NCI-H2227 (cell line): ENCODE measurements around the gene WDR12.
"Not testable (repeated sequence)": the region's sequence is repeated elsewhere in the genome, so short reads cannot be mapped to it uniquely, and the experiment has no call there.

Source experiments
- DNase-seq: peaks from one replicate; lab custom pipeline; 2025; ENCODE audit not compliant: unreplicated experiment; lab: John Stamatoyannopoulos, UW

The WDR12 gene

DNA sequence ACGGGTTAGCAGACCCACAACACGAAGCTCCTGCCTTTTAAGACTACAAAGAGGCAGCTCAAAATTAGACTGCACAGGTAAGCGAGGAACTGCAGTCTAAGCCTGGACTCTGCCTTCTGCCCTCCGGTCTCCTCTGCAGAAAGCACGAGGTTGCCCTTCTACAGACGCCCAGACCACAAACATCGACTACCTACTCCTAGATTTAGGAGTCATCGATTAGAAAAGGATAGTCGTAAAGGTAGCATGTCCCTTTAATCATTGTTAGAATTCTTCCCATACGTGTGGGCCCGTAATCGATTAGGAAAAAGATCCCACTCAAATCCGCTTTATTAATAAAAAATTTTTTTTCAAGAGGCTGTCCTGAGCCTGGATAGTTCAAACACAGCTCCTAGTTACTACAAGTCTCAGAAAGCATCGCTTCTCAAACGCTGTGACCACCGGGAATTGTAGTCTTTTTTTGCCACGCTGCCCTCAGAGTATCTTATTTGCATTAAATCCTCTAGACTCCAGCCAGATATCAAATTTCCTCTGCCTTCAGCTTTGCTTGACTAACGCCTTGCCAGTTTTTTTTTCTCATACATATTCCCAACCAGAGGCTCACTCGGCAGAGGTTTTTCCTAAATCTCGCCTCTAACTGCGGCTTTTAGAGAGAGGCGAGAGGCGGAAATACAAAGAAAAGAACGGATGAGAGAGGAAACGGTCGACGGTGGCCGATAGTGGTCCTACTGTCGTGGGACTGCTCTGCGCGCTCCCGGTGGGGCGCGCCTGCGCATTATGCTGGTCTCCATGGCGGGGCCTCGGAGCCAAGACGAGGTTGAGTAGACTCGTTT, at the start of gene WDR12, which contains the start of gene CARF:
TSS of gene WDR12 (minus strand) at position 162 of the 830 bp plus-strand sequence. CDS start 197 bp downstream, outside the sequence.
TSS of gene CARF (plus strand) at position 764 of the 830 bp plus-strand sequence. CDS start 29,628 bp downstream, outside the sequence.
- DNase-seq: peak; percentile 98

GRCh38 chr2:202960524-202960923, 49.1 kb upstream of the WDR12 start:
- DNase-seq: no peak

DNA sequence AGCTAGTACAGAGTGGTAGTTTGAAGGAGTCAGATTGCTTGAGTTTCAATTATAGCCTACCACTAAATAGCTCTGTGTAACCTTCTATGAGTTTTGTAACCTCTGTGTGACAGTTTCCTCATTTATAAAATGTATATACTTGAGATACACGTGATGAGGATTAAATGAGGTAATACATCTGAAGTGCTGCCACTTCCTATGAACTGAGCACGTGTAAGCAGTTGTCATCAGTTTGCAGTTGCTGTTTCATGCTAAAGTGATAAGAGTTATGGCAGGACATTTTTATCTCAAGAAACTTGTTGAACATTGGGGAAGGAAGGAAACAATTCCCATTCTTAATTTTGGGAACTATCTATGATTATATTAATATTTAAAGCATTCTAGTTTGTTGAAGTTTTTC, 39.1 kb upstream of the WDR12 start:
- no peak for DNase-seq

DNA sequence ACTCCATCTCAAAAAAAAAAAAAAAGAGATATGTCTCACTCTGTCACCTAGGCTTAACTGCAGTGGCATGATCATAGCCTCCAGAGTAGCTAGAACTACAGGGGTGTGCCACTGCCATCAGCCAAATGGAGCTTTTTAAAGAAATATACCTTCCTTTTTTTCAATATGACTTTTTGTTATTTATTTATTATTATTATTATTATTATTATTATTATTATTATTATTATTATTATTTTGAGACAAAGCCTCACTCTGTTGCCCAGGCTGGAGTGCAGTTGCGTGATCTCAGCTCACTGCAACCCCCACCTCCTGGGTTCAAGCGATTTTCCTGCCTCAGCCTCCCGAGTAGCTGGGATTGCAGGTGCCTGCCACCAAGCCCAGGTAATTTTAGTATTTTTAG, 37.9 kb upstream of the WDR12 start:
- DNase-seq: not testable (repeated sequence)

- DNase-seq: no peak
These were observed 34.0 kb upstream of the WDR12 start for GRCh38 chr2:202945497-202945896.

DNA sequence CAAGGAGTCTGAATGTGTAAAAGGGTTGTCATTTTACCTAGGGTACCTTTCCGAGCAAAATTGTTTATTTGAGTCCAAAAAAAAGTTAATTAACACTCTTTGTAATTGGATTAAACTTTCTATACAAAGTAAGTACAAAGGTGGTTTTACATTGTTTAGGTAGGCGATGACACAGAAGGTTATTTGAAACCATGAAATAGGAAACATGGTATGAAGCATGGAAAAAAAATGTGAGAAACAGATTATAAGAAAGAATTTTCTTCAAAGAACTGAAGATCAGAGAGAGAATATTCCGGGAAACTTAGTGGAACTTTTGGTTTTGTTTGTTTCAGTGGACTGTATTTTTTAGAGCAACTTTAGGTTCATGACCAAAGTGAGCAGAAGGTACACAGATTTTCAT, 33.3 kb upstream of the WDR12 start:
- DNase-seq: no peak

GRCh38 chr2:202944408-202944807, 32.9 kb upstream of the WDR12 start:
- DNase-seq: no peak

DNA sequence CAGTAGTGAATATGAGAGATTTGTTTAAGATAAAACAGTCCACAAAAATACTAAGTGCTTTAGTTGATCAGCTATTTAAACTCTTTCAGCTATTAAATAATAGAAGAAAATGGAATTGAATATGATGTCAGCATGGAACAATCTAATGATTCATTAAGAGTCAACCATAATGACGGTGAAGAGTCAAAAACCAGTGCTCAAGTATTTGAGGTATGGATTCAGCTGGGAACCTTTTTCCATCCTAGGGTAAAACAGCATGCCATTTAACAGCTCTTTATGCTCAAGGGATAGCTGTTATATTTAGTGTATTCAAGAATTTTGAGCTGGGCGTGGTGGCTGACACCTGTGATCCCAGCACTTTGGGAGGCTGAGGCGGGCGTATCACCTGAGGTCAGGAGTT, 30.3 kb upstream of the WDR12 start:
- DNase-seq: no peak

DNA sequence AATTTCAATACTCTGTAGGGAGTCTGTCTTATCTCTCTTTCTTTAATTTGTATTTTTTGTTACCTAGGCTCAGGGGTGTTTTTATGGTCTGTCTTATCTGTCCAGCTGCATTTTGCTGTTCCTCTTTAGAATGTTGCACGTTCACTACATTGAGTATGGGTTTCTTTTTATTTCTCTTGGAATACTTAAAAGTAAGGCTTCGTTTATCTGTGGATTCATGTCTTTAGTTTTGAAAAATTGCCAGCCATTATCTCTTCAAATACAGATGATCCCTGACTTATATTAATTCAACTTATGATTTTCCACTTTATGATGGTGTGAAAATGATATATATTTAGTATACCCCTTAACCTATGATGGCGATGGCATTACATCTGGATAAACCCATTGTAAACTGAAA, 27.5 kb upstream of the WDR12 start:
- no peak for DNase-seq

DNA sequence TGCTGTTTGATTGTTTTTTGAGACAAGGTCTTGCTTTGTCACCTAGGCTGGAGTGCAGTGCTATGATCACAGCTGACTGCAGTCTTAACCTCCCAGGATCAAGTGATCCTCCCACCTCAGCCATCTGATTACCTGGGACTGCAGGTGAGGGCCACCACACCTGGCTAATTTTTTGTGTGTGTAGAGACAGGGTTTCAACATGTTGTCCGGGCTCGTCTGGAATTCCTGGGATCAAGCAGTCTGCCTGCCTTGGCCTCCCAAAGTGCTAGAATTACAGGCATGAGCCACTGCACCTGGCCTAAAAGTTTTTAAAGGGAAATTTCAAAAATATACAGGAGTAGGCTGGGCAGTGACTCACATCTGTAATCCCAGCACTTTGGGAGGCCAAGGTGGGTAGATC, 23.0 kb upstream of the WDR12 start:
- DNase-seq: no peak

DNA sequence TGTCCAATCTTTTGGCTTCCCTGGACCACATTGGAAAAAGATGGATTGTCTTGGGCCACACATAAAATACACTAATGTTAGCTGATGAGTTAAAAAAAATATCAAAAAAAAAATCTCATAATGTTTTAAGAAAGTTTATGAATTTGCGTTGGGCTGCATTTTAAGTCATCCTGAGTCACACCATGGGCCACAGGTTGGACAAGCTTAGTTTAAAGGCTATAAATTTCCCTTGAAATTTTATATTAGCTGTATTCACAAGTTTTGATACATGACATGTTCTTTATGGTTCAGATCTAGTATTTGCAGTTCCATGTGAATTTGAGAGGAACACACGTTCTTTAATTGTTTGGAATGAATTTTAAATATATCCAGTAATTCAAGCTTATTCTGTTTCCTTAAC, 22.5 kb upstream of the WDR12 start:
- no peak for DNase-seq

GRCh38 chr2:202933139-202933510, 21.7 kb upstream of the WDR12 start:
- DNase-seq: no peak

- no peak for DNase-seq
These were observed 21.1 kb upstream of the WDR12 start for GRCh38 chr2:202932425-202933138.

GRCh38 chr2:202918860-202919259, 7.4 kb upstream of the WDR12 start:
- DNase-seq: no peak

DNA sequence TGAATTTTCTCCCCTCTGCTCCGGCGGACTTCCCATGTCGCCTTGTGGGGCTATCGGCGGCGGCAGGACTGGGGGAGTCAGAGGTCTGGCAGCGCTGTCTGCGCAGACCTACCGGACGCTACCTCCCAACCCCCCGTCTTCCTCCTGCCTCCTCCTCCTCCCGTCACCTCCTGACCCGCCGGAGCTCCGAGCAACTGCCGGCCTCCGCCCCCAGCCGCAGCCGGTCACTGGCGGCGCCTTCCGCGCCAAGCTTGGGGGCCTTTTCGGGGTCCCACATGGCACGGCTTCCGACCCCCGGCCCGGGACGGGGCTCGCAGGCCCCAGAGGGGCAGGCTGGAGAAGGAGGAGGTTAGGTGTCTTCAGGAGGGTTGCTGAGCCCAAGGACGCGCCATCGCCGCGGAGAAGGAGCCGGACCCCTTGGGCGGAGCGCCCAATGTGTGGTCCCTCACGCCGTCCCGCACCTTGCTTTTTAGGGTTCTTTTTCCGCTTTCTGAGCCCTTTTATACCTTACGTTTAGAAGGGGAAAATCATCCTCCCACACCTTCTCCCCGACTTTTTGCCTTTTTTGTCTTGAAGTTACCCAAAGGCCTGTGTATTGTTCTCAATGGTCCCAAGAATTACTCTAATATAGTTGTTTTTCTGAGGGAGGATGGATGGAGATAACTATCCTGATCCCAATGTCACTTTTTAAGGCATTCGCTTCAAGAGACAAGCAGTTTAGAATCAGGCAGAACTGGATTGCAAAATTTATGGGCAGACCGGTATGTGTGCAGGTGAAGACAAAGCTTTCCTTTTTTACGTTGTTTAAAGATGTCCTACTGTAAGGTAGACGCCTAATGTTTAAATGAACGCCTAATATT, 1.1 kb upstream of the WDR12 start:
- not testable (repeated sequence) for DNase-seq

DNA sequence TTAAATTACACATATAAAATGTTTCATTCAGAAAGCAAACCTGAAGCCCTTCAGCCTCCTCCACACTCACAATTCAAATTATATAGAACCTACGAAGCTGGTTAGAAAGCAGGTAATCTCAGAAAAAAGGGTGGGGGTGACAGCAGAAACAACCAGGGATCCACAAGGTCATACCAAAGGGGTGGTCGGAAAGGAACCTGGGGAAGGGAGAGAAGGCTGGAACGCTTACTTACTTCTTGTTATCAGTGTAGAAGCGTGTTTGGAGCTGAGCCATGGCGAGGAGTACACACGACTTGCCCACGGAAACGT, 316 bp downstream of the WDR12 start:
- DNase-seq: no peak

DNA sequence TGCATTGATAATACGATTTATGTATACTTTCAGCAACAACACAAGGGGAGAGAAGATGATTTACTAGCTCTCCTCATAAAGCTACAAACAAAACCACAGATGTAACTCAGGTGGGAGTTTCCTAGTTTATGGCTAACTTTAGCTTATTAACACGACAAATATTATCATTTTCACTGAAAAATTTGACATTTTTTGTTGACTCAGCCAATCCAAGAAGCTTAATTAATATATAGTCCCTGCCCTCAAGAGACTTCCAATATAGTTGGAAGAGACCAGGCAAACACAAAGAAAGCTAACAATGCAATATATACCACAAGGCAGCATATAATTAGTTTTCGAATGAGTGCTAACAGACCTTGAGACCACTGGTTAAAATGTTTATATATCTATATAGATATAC, 775 bp downstream of the WDR12 start:
- DNase-seq: no peak

DNA sequence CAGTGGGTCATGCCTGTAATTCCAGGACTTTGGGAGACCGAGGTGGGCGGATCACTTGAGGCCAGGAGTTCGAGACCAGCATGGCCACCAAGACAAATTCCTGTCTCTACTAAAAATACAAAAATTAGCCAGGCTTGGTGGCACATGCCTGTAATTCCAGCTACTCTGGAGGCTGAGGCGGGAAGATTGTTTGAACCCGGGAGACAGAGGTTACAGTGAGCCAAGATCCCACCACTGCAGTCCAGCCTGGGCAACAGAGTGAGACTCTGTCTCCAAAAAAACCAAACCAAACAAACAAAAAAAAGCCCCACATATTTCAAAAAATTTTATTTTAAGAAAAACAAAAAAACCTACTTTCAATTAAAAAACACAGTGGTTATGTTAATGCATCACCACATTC, 1.2 kb downstream of the WDR12 start:
- DNase-seq: not testable (repeated sequence)

DNA sequence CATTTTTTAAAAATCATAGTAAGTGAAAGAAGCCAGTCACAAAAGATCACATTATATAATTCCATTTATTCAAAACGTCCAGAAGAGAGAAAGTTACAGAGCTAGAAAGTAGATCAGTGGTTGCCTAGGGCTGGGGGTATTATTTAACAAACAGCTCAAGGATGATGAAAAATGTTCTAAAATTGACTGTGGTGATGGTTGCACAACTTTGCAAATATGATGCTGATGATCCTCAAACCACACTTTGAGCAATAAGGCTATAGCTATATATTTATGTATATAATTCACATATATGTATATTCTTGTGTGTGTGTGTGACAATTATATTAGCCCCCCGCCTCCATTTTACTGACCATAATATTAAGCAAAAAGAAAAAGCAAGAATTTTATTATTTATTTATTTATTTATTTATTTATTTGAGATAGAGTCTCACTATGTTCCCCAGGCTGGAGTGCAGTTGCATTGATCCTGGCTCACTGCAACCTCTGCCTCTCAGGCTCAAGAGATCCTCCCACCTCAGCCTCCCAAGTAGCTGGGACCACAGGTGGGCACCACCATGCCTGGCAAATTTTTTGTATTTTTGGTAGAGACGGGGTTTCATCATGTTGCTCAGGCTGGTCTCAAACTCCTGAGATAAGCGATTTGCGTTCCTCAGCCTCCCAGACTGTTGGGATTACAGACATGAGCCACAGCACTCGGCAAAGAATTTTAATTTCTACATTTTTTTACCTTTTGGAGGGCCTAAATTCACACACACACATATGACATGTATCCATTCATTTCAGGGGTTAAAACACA, 1.9 kb downstream of the WDR12 start:
- no peak for DNase-seq

DNA sequence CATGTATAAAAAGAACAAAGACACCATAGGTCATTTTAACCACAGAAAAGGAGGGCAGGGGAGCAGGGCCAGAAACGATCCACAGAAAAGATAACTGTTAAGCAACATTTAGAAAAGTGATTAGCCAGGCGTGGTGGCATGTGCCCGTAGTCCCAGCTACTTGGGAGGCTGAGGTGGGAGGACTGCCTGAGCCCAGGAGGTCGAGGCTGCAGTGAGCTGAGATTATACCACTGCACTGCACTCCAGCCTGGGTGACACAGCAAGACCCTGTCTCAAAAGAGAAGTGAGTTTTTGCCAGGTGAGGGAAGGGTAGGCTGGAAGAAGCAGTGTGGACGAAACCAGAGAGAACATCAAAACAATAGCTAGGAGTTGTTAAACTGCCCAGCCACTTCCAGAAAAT, 3.3 kb downstream of the WDR12 start:
- DNase-seq: no peak

DNA sequence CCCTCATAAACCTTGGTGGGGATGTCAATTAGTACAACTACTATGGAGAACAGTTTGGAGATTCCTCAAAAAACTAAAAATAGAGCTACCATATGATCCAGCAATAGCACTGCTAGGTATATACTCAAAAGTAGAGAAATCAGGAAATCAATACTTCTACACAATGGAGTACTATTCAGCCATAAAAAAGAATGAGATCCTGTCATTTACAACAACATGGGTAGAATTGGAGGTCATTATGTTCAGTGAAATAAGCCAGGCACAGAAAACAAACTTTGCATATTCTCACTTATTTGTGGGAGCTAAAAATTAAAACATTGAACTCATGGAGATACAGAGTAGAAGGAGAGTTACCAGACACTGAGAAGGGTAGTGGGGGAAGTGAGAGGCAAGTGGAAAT, 6.0 kb downstream of the WDR12 start:
- not testable (repeated sequence) for DNase-seq
